Frontal cortex (tissue), 4 donors: Measurements from ENCODE around the gene ST3GAL3. TPM values are rescaled to one million over a fixed set of nuclear protein-coding genes. Genes with fewer than 3 reads are reported as not detected.

ENCODE experiments used
- DNase-seq, 2 donors: peaks; one replicate each; pipeline ENCODE4 v3.0.0; 2012; ENCODE audit warnings: low spot score in 2 of 2
- FAIRE-seq: peaks from 2 replicates; lab custom pipeline; 2012; peaks lifted over from hg19 to GRCh38; lab: Jason Lieb, UNC
- small RNA-seq: library from RNA; depleted of rRNA; stranded (forward); fragments of <200 nt; gene quantifications from one replicate; pipeline ENCODE3, GENCODE V24; 2014
- total RNA-seq: library from RNA; depleted of rRNA; stranded (reverse); fragments of >200 nt; gene quantifications from one replicate; pipeline ENCODE4 v1.2.3, GENCODE V29; 2014
- donor health status: control.
- donor health status: control.
- donor health status: control.

ST3GAL3 gene
- total RNA-seq, 1 donor from 2014 or later: 34.2 TPM

GRCh38 chr1:43971336-43971980, 264.1 kb downstream of the ST3GAL3 start:
- FAIRE-seq (no peak), DNase-seq (no peak)

GRCh38 chr1:43973981-43974442, 266.7 kb downstream of the ST3GAL3 start:
- FAIRE-seq (no peak), DNase-seq (no peak)

- FAIRE-seq (no peak), DNase-seq (peak; percentile 99)
Measured at GRCh38 chr1:43974443-43975248, 267.3 kb downstream of the ST3GAL3 start, which contains the start of gene ATP6V0B. Gene ATP6V0B (plus strand): TSS chr1:43974960. CDS start chr1:43975041, 81 bp downstream.

GRCh38 chr1:43975249-43975961, 268.1 kb downstream of the ST3GAL3 start:
- no peak for FAIRE-seq
- peak; percentile 63 to 68 for DNase-seq

GRCh38 chr1:43976045-43976444, 268.7 kb downstream of the ST3GAL3 start:
- DNase-seq: no peak
- no peak for FAIRE-seq

- DNase-seq: no peak
- FAIRE-seq: no peak
Measured at GRCh38 chr1:43976890-43977289, 269.6 kb downstream of the ST3GAL3 start.

GRCh38 chr1:43977376-43978263, 270.3 kb downstream of the ST3GAL3 start:
- DNase-seq (no peak), FAIRE-seq (no peak)

- no peak for FAIRE-seq
- DNase-seq: no peak
Measured at GRCh38 chr1:43978264-43978550, 270.9 kb downstream of the ST3GAL3 start.

GRCh38 chr1:43978551-43979260, 271.4 kb downstream of the ST3GAL3 start, which contains the start of gene B4GALT2:
Gene B4GALT2 (plus strand): TSS chr1:43979210. CDS start chr1:43981161, 1,951 bp downstream.
- FAIRE-seq: no peak
- peak; percentile 89 to 91 for DNase-seq

GRCh38 chr1:43979261-43979527, 271.9 kb downstream of the ST3GAL3 start:
- DNase-seq: no peak
- FAIRE-seq: no peak

GRCh38 chr1:43979528-43980254, 272.4 kb downstream of the ST3GAL3 start:
- FAIRE-seq (no peak), DNase-seq (peak; percentile 72 to 73)

GRCh38 chr1:43980255-43981134, 273.2 kb downstream of the ST3GAL3 start:
- FAIRE-seq (no peak), DNase-seq (no peak)

Small RNA genes lying within 50 kb of the gene (small RNA-seq; reads per million reads assigned to genes)
- gene AL451062.2 (not detected), gene RF00026 (not detected)

Other genes with a start within 250 kb of the ST3GAL3 start
- gene PTPRF, start 176.7 kb upstream of the ST3GAL3 start, total RNA-seq: 39.1 TPM
- 53.4 TPM for gene KDM4A, start 57.4 kb upstream of the ST3GAL3 start, total RNA-seq
- under 0.01 TPM for gene ARTN, start 226.3 kb downstream of the ST3GAL3 start, total RNA-seq
- 13.9 TPM for gene IPO13, start 239.4 kb downstream of the ST3GAL3 start, total RNA-seq